ENCODE results near the gene CYTH3.

GRCh38 chr7:6156734-6157133 is 115.7 kb downstream of the CYTH3 start:
- TF ChIP-seq POLR2AphosphoS5 (IDR thresholded peaks at IDR 0.05; ENCODE audit: low read depth, low read length) (no peak), POLR2A (IDR thresholded peaks at IDR 0.05; ENCODE audit: low read depth, low read length) (no peak), PAX5 (IDR thresholded peaks at IDR 0.05; ENCODE audit: insufficient read depth, low read length, severe bottlenecking) (no peak)
